OCI-LY1 (cell line): Measurements from ENCODE around the gene FYTTD1.

ENCODE experiments used
- H2AFZ ChIP-seq: fragments of 200-600 bp; sonication (generic), shearing (Covaris generic); 2 replicates; pipeline ENCODE4 v1.6.0; 2014; ENCODE audit warnings: antibody characterized with exemption, mild to moderate bottlenecking, low read length
- H3F3A ChIP-seq: fragments of 200-600 bp; sonication (generic), shearing (Covaris generic); 2 replicates; pipeline ENCODE4 v1.6.0; 2014; ENCODE audit warnings: mild to moderate bottlenecking, antibody characterized with exemption, low read length, moderate library complexity; ENCODE audit not compliant: insufficient read depth
- H3K27ac ChIP-seq: fragments of 200-600 bp; sonication (generic); 2 replicates; pipeline ENCODE4 v1.5.1; 2014; ENCODE audit warnings: low read length, mixed run types, mild to moderate bottlenecking, low read depth; ENCODE audit not compliant: poor library complexity, severe bottlenecking
- H3K27me3 ChIP-seq: fragments of 200-600 bp; sonication (generic); 2 replicates; pipeline ENCODE4 v1.6.0; 2014; ENCODE audit warnings: antibody characterized with exemption, mild to moderate bottlenecking, low read length, moderate library complexity; ENCODE audit not compliant: insufficient read depth
- H3K36me3 ChIP-seq: fragments of 200-600 bp; sonication (generic); 2 replicates; pipeline ENCODE4 v1.6.1; 2014; ENCODE audit warnings: mild to moderate bottlenecking, antibody characterized with exemption, low read length, moderate library complexity, mixed read lengths; ENCODE audit not compliant: insufficient read depth
- H3K4me1 ChIP-seq: fragments of 200-600 bp; sonication (generic); 2 replicates; pipeline ENCODE4 v1.5.1; 2014; ENCODE audit warnings: mild to moderate bottlenecking, low read length, moderate library complexity; ENCODE audit not compliant: insufficient read depth, severe bottlenecking
- H3K4me2 ChIP-seq: fragments of 200-600 bp; sonication (generic), shearing (Covaris generic); 2 replicates; pipeline ENCODE4 v1.6.1; 2014; ENCODE audit warnings: low read length
- H3K4me3 ChIP-seq: fragments of 200-600 bp; sonication (generic); 2 replicates; pipeline ENCODE4 v1.5.1; 2014; ENCODE audit warnings: low read length, low read depth, mild to moderate bottlenecking, mixed read lengths; ENCODE audit not compliant: poor library complexity, severe bottlenecking
- H3K79me2 ChIP-seq: fragments of 200-600 bp; shearing (Covaris generic); 2 replicates; pipeline ENCODE4 v1.6.1; 2016; ENCODE audit warnings: mixed run types, low read length, mixed read lengths; ENCODE audit not compliant: insufficient read depth
- H3K9ac ChIP-seq: fragments of 200-600 bp; sonication (generic), shearing (Covaris generic); 2 replicates; pipeline ENCODE4 v1.6.1; 2014; ENCODE audit warnings: mild to moderate bottlenecking, low read length, mixed read lengths
- H3K9me2 ChIP-seq: fragments of 200-600 bp; sonication (generic), shearing (Covaris generic); 2 replicates; pipeline ENCODE4 v1.6.1; 2014; ENCODE audit warnings: low read depth, mild to moderate bottlenecking, low read length, mixed read lengths
- H3K9me3 ChIP-seq: fragments of 200-600 bp; shearing (Covaris generic); 2 replicates; pipeline ENCODE4 v1.6.1; 2014; ENCODE audit warnings: low read length, mixed read lengths
- H4K20me1 ChIP-seq: fragments of 200-600 bp; sonication (generic), shearing (Covaris generic); 2 replicates; pipeline ENCODE4 v1.6.0; 2016; ENCODE audit warnings: mild to moderate bottlenecking, low read length; ENCODE audit not compliant: insufficient read depth
- CTCF ChIP-seq: fragments of 200-600 bp; sonication (generic), shearing (Covaris generic); IDR thresholded peaks from 2 replicates; pipeline ENCODE4 v1.5.1; 2017; ENCODE audit warnings: mild to moderate bottlenecking, antibody characterized with exemption, low read length, moderate library complexity, mixed read lengths
- EZH2 ChIP-seq: fragments of 200-600 bp; sonication (generic), shearing (Covaris generic); IDR thresholded peaks from 2 replicates; pipeline ENCODE4 v1.8.0; 2017; ENCODE audit warnings: borderline replicate concordance, mixed run types, mild to moderate bottlenecking, antibody characterized with exemption, low read length, moderate library complexity, mixed read lengths

FYTTD1 gene

GRCh38 chr3:197746209-197746608 lies 3.5 kb upstream of the FYTTD1 start:
- peaks cover 13% of the 10 kb centered on the region; the same call in 1 of the 2 replicates for H3F3A ChIP-seq
- no peak for TF ChIP-seq CTCF
- TF ChIP-seq EZH2: no peak
- no peak overlapping the region for H3K9ac ChIP-seq
- H3K27me3 ChIP-seq: no peaks in the 10 kb centered on the region
- no peaks in the 10 kb centered on the region for H4K20me1 ChIP-seq
- peaks cover 35% of the 10 kb centered on the region for H3K4me1 ChIP-seq
- no peaks in the 10 kb centered on the region for H3K9me2 ChIP-seq
- no peak overlapping the region for H3K4me3 ChIP-seq
- peaks cover 4% of the 10 kb centered on the region for H3K9me3 ChIP-seq
- H3K4me2 ChIP-seq: no peak overlapping the region
- peaks cover 6% of the 10 kb centered on the region for H3K36me3 ChIP-seq
- peaks cover 7% of the 10 kb centered on the region for H3K79me2 ChIP-seq
- H2AFZ ChIP-seq: no peak overlapping the region
- peak overlapping the region; percentile 65 for H3K27ac ChIP-seq

GRCh38 chr3:197746801-197747237 lies 2.9 kb upstream of the FYTTD1 start:
- H2AFZ ChIP-seq: peak overlapping the region; percentile 29; the same call in 1 of the 2 replicates

GRCh38 chr3:197748597-197749314 lies 927 bp upstream of the FYTTD1 start:
- Histone ChIP-seq H2AFZ (peak overlapping the region; percentile 9; the same call in 1 of the 2 replicates), H3K36me3 (peaks cover 6% of the 10 kb centered on the region), H3F3A (peaks cover 13% of the 10 kb centered on the region; the same call in 1 of the 2 replicates), H3K27me3 (no peaks in the 10 kb centered on the region), H3K9me2 (no peaks in the 10 kb centered on the region), H3K4me2 (peak overlapping the region; percentile 88), H3K4me3 (peak overlapping the region; percentile 88), H3K79me2 (peaks cover 33% of the 10 kb centered on the region), H3K9me3 (peaks cover 4% of the 10 kb centered on the region), H3K9ac (peak overlapping the region; percentile 92), H3K27ac (peak overlapping the region; percentile 91), H4K20me1 (no peaks in the 10 kb centered on the region), H3K4me1 (peaks cover 57% of the 10 kb centered on the region)
- no peak for TF ChIP-seq CTCF
- TF ChIP-seq EZH2: no peak

More at GRCh38 chr3:197746801-197747237, 2.9 kb upstream of the FYTTD1 start:
- peaks cover 6% of the 10 kb centered on the region for H3K36me3 ChIP-seq
- TF ChIP-seq EZH2: no peak
- no peak for TF ChIP-seq CTCF
- H3K9me3 ChIP-seq: peaks cover 4% of the 10 kb centered on the region
- H3K79me2 ChIP-seq: peaks cover 13% of the 10 kb centered on the region
- H3K4me1 ChIP-seq: peaks cover 41% of the 10 kb centered on the region
- no peaks in the 10 kb centered on the region for H3K9me2 ChIP-seq
- H3F3A ChIP-seq: peaks cover 13% of the 10 kb centered on the region; the same call in 1 of the 2 replicates
- H4K20me1 ChIP-seq: no peaks in the 10 kb centered on the region
- H3K4me2 ChIP-seq: peak overlapping the region; percentile 38
- H3K9ac ChIP-seq: no peak overlapping the region; the same call in 1 of the 2 replicates
- no peaks in the 10 kb centered on the region for H3K27me3 ChIP-seq
- peak overlapping the region; percentile 65 for H3K27ac ChIP-seq
- H3K4me3 ChIP-seq: peak overlapping the region; percentile 9
